SU-DHL-6 (cell line): ENCODE measurements around the gene WIPF1.

Source experiments
- H2AFZ ChIP-seq: fragments of 200-600 bp; sonication (generic); 2 replicates; pipeline ENCODE4 v1.6.1; 2014; ENCODE audit warnings: low read depth, mild to moderate bottlenecking, moderate library complexity, mixed read lengths, antibody characterized with exemption, low read length; ENCODE audit not compliant: severe bottlenecking
- H3F3A ChIP-seq: fragments of 200-600 bp; shearing (Covaris generic); 2 replicates; pipeline ENCODE4 v1.6.0; 2016; ENCODE audit warnings: antibody characterized with exemption, mild to moderate bottlenecking; ENCODE audit not compliant: insufficient read depth
- H3K27ac ChIP-seq: fragments of 200-600 bp; sonication (generic); 2 replicates; pipeline ENCODE4 v1.5.1; 2016; ENCODE audit warnings: low read depth, mild to moderate bottlenecking, low read length, moderate library complexity, mixed read lengths
- H3K27me3 ChIP-seq: fragments of 200-600 bp; sonication (generic), shearing (Covaris generic); 2 replicates; pipeline ENCODE4 v1.6.0; 2014; ENCODE audit warnings: mild to moderate bottlenecking, low read length
- H3K36me3 ChIP-seq: fragments of 200-600 bp; sonication (generic); 2 replicates; pipeline ENCODE4 v1.6.1; 2014; ENCODE audit warnings: mild to moderate bottlenecking, low read length, mixed read lengths
- H3K4me2 ChIP-seq: fragments of 300-600, 200-600 bp; shearing (Covaris generic), sonication (generic); 2 replicates; pipeline ENCODE4 v1.6.0; 2014; ENCODE audit warnings: low read length, low read depth, mild to moderate bottlenecking; ENCODE audit not compliant: poor library complexity, severe bottlenecking
- H3K4me3 ChIP-seq: fragments of 200-600 bp; sonication (generic); 2 replicates; pipeline ENCODE4 v1.5.1; 2014; ENCODE audit warnings: antibody characterized with exemption, low read length, mild to moderate bottlenecking, mixed read lengths; ENCODE audit not compliant: insufficient read depth, poor library complexity, severe bottlenecking
- H3K79me2 ChIP-seq: fragments of 200-600 bp; sonication (generic); 2 replicates; pipeline ENCODE4 v1.6.1; 2014; ENCODE audit warnings: mild to moderate bottlenecking, low read length, moderate library complexity; ENCODE audit not compliant: insufficient read depth
- H3K9ac ChIP-seq: fragments of 200-600 bp; sonication (generic); 2 replicates; pipeline ENCODE4 v1.7.0; 2014; ENCODE audit warnings: mild to moderate bottlenecking, low read length
- H3K9me2 ChIP-seq: fragments of 200-600 bp; sonication (generic); replicated peaks from 2 replicates; pipeline ENCODE4 v1.6.1; 2014; ENCODE audit warnings: low read length; ENCODE audit not compliant: insufficient read depth
- H3K9me3 ChIP-seq: fragments of 200-600 bp; sonication (generic); 2 replicates; pipeline ENCODE4 v1.6.1; 2014; ENCODE audit warnings: low read length, mixed read lengths; ENCODE audit not compliant: insufficient read depth
- H4K20me1 ChIP-seq: fragments of 200-600 bp; sonication (generic); 2 replicates; pipeline ENCODE4 v1.6.1; 2014; ENCODE audit warnings: low read depth, mild to moderate bottlenecking, antibody characterized with exemption, low read length, moderate library complexity, mixed read lengths
- EZH2phosphoT487 ChIP-seq: fragments of 200-600 bp; sonication (generic), shearing (Covaris generic); conservative IDR thresholded peaks from 2 replicates; pipeline ENCODE4 v1.6.1; 2018; ENCODE audit warnings: mild to moderate bottlenecking, antibody characterized with exemption, low read length, moderate library complexity, mixed read lengths
- TF ChIP-seq, protein P1 (sequence below): fragments of 200-600 bp; sonication (generic); IDR thresholded peaks from one replicate; pipeline ENCODE4 v1.5.1; 2017; ENCODE audit warnings: antibody characterized with exemption, mild to moderate bottlenecking, low read length, moderate library complexity; ENCODE audit not compliant: insufficient read depth, poor library complexity, severe bottlenecking

WIPF1 gene

DNA sequence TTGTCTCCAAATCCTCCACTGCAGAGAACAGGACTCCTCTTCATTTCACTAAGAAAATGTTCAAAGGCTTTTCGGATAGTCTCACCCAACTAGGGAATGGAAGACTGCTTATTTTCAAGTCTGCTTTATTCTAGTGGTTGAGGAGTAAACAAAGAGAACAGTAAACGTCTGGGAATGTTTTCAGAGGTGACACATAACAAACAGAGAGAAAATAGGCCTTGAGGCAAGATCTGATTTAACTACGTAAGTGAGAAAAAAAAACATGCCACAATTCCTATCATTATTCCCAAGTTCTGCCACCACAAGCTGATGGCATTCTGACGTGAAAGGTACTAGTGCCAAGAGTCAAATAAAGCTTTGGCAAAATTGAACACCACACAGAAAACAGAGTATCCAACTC is 16.7 kb upstream of the WIPF1 start:
- Histone ChIP-seq H3K27ac (no peak overlapping the region), H3F3A (0 out of 2 replicates have a peak, but pooled peaks cover 2% of the 10 kb centered on the region), H3K9ac (no peak overlapping the region), H3K9me2 (no peaks in the 10 kb centered on the region), H3K4me3 (no peak overlapping the region), H3K27me3 (no peaks in the 10 kb centered on the region), H3K79me2 (no peaks in the 10 kb centered on the region), H3K4me2 (no peak overlapping the region), H4K20me1 (no peaks in the 10 kb centered on the region), H3K36me3 (peaks cover 3% of the 10 kb centered on the region; the same call in 1 of the 2 replicates), H3K9me3 (no peaks in the 10 kb centered on the region), H2AFZ (no peak overlapping the region)
- no peak for TF ChIP-seq EZH2phosphoT487
- TF ChIP-seq, protein P1, sequence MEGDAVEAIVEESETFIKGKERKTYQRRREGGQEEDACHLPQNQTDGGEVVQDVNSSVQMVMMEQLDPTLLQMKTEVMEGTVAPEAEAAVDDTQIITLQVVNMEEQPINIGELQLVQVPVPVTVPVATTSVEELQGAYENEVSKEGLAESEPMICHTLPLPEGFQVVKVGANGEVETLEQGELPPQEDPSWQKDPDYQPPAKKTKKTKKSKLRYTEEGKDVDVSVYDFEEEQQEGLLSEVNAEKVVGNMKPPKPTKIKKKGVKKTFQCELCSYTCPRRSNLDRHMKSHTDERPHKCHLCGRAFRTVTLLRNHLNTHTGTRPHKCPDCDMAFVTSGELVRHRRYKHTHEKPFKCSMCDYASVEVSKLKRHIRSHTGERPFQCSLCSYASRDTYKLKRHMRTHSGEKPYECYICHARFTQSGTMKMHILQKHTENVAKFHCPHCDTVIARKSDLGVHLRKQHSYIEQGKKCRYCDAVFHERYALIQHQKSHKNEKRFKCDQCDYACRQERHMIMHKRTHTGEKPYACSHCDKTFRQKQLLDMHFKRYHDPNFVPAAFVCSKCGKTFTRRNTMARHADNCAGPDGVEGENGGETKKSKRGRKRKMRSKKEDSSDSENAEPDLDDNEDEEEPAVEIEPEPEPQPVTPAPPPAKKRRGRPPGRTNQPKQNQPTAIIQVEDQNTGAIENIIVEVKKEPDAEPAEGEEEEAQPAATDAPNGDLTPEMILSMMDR = no peak

DNA sequence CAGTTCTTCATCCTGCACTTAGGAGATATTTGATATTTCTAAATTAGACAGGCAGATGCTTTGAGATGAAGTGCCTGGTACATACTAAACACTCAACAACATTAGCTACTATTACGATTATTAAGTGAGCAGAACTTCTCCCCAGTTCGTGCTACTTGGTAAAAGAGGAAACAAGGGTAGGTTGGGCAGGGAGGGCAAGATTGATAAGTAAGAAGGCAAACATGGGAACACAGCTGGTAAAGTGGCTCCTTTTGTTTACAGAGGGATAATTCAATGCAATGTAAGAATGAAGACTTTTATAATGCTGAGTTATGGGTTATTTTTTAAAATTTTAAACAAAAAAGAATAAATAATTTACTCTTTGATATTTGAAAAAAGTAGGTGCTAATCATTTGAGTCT is 15.9 kb upstream of the WIPF1 start:
- H3K79me2 ChIP-seq = no peaks in the 10 kb centered on the region
- H3K9ac ChIP-seq = no peak overlapping the region
- no peak overlapping the region for H3K4me3 ChIP-seq
- no peak overlapping the region for H3K4me2 ChIP-seq
- no peaks in the 10 kb centered on the region for H4K20me1 ChIP-seq
- no peaks in the 10 kb centered on the region for H3K9me2 ChIP-seq
- no peak overlapping the region for H2AFZ ChIP-seq
- H3K9me3 ChIP-seq = no peaks in the 10 kb centered on the region
- H3K27me3 ChIP-seq = no peaks in the 10 kb centered on the region
- 0 out of 2 replicates have a peak, but pooled peaks cover 2% of the 10 kb centered on the region for H3F3A ChIP-seq
- TF ChIP-seq, protein P1 = no peak
- no peak for TF ChIP-seq EZH2phosphoT487
- H3K27ac ChIP-seq = no peak overlapping the region
- peaks cover 3% of the 10 kb centered on the region; the same call in 1 of the 2 replicates for H3K36me3 ChIP-seq

DNA sequence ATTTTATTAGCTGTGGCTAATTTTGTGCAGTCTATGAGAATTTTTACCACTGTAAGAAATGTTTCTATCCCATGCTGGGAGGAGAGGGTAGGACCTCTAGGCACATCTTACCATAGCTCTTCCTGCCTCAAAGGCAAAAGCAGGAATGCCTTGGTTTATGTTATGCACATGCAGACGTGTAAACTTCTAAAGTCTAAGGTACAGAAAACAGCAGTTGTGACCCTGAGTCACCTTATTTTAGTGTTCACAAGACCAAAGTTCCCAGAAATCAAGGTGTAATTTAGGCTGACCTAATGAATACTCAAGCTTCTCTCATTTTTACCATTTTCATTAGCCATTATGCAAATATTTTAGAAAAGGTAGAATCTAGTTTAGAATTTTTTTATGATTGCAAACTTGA is 15.4 kb upstream of the WIPF1 start:
- Histone ChIP-seq H3K9me3 (no peaks in the 10 kb centered on the region), H3F3A (0 out of 2 replicates have a peak, but pooled peaks cover 2% of the 10 kb centered on the region), H3K36me3 (peaks cover 3% of the 10 kb centered on the region; the same call in 1 of the 2 replicates), H3K27ac (no peak overlapping the region), H3K4me3 (no peak overlapping the region), H3K4me2 (no peak overlapping the region), H4K20me1 (no peaks in the 10 kb centered on the region), H3K27me3 (no peaks in the 10 kb centered on the region), H2AFZ (no peak overlapping the region), H3K79me2 (no peaks in the 10 kb centered on the region), H3K9me2 (no peaks in the 10 kb centered on the region), H3K9ac (no peak overlapping the region)
- TF ChIP-seq, protein P1 = no peak
- no peak for TF ChIP-seq EZH2phosphoT487

DNA sequence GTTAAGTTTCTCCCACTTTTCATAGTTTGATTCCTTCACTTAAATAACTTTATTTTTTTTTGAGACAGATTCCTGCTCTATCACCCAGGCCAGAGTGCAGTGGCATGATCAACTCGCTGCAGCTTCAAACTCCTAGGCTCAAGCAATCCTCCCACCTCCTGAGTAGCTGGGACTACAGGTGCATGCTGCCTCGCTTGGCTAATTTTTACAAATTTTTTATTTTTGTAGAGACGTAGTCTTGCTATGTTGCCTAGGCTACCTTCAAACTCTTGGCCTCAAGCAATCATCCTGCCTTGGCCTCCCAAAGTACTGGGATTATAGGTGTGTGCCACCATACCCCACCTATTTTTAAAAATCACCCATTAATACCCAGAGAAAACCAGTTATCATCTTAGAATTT is 14.2 kb upstream of the WIPF1 start:
- Histone ChIP-seq H3K79me2 (no peaks in the 10 kb centered on the region), H3K36me3 (peaks cover 3% of the 10 kb centered on the region; the same call in 1 of the 2 replicates), H3K27ac (no peak overlapping the region), H3K4me2 (no peak overlapping the region), H3K4me3 (no peak overlapping the region), H4K20me1 (no peaks in the 10 kb centered on the region), H3K9me3 (no peaks in the 10 kb centered on the region), H3F3A (0 out of 2 replicates have a peak, but pooled peaks cover 2% of the 10 kb centered on the region), H3K9ac (no peak overlapping the region), H3K27me3 (no peaks in the 10 kb centered on the region), H2AFZ (no peak overlapping the region), H3K9me2 (no peaks in the 10 kb centered on the region)
- TF ChIP-seq, protein P1 = no peak
- TF ChIP-seq EZH2phosphoT487 = no peak
